K562 (cell line): ENCODE data around the gene PPIP5K2. TPM values are rescaled to one million over a fixed set of nuclear protein-coding genes. Genes with fewer than 3 reads are reported as not detected.

Experiments
- ATAC-seq: fragments of 200-7000 bp; cut with Tn5 transposase; 3 replicates; pipeline ENCODE4 v1.9.1; 2020; ENCODE audit warnings: moderate library complexity
- BruUV-seq: library from RNA; stranded (reverse); fragments of 400-500 nt; replicated peaks from 2 replicates; lab custom pipeline; 2021; lab: Mats Ljungman, UMichigan
- CTCF ChIA-PET: fragments of 300-600 bp; formaldehyde crosslinking; extraction: SDS; loops from one replicate; lab custom pipeline; 2021; ENCODE audit warnings: low intra/inter-chr PET ratio; lab: Yijun Ruan, JAX
- POLR2A ChIA-PET: fragments of 300-600, 350-650 bp; sonication (Branson Sonifier 250); formaldehyde crosslinking; extraction: SDS; loops from one replicate; lab custom pipeline; 2021; ENCODE audit warnings: antibody characterized with exemption, inconsistent platforms; lab: Yijun Ruan, JAX
- DNase-seq, 4 experiments: peaks; one replicate each; pipeline versions ENCODE4 v3.0.0 to v3.0.0-alpha.2; 2011 to 2018; ENCODE audit warnings: low spot score in 3 of 4, mixed read lengths in 3 of 4; ENCODE audit errors: extremely low read depth in 1 of 4
- FAIRE-seq: peaks from 2 replicates; lab custom pipeline; 2011; peaks lifted over from hg19 to GRCh38; lab: Jason Lieb, UNC
- H2AFZ ChIP-seq: 2 replicates; pipeline ENCODE4 v1.6.0; 2011; ENCODE audit warnings: low read depth, low read length, control low read depth, inconsistent platforms
- H3K27ac ChIP-seq: fragments of 200-600 bp; 3 replicates; pipeline ENCODE4 v1.8.0; 2011; ENCODE audit warnings: low read depth, mild to moderate bottlenecking, control low read depth, inconsistent platforms, low read length, moderate library complexity, mixed read lengths; ENCODE audit errors: extremely low read depth
- H3K27me3 ChIP-seq, 2 experiments: fragments of 300-600 bp in 1 of 2; 2 replicates in 1 of 2; 3 replicates in 1 of 2; pipeline versions ENCODE4 v1.6.0 to v1.8.0; 2011; ENCODE audit warnings: inconsistent platforms in 2 of 2, low read length in 2 of 2, mild to moderate bottlenecking in 1 of 2, mixed read lengths in 1 of 2, moderate library complexity in 1 of 2; ENCODE audit not compliant: control insufficient read depth in 2 of 2, insufficient read depth in 2 of 2
- H3K36me3 ChIP-seq: fragments of 300-600 bp; 3 replicates; pipeline ENCODE4 v1.8.0; 2011; ENCODE audit warnings: mild to moderate bottlenecking, low read length, inconsistent platforms; ENCODE audit not compliant: control insufficient read depth, insufficient read depth
- H3K4me1 ChIP-seq, 2 experiments: fragments of 200-600 bp in 1 of 2; replicated peaks in 1 of 2; 2 replicates in 1 of 2; 3 replicates in 1 of 2; pipeline versions ENCODE4 v1.5.1 to v1.8.0; 2011; ENCODE audit warnings: inconsistent platforms in 2 of 2, low read length in 2 of 2, mild to moderate bottlenecking in 1 of 2, mixed read lengths in 1 of 2, moderate library complexity in 1 of 2; ENCODE audit not compliant: control insufficient read depth in 2 of 2, insufficient read depth in 2 of 2
- H3K4me2 ChIP-seq: 2 replicates; pipeline ENCODE4 v1.6.1; 2011; ENCODE audit warnings: low read length, control low read depth, inconsistent platforms, mixed read lengths; ENCODE audit not compliant: insufficient read depth
- H3K4me3 ChIP-seq: fragments of 200-600 bp; sonication (generic), shearing (Covaris generic); 2 replicates; pipeline ENCODE4 v1.5.1; 2016; ENCODE audit warnings: control low read depth, inconsistent platforms
- H3K79me2 ChIP-seq: fragments of 200-600 bp; 3 replicates; pipeline ENCODE4 v1.8.0; 2011; ENCODE audit warnings: low read length, inconsistent platforms; ENCODE audit not compliant: control insufficient read depth, insufficient read depth
- H3K9ac ChIP-seq, 2 experiments: 2 replicates each; pipeline versions ENCODE4 v1.6.0 to v1.6.1; 2011; ENCODE audit warnings: low read depth in 2 of 2, low read length in 2 of 2, control low read depth in 1 of 2, inconsistent platforms in 1 of 2, mild to moderate bottlenecking in 1 of 2, mixed read lengths in 1 of 2; ENCODE audit not compliant: insufficient read depth in 1 of 2
- H3K9me1 ChIP-seq: one replicate; pipeline ENCODE4 v1.6.0; 2011; ENCODE audit warnings: inconsistent platforms, mild to moderate bottlenecking, low read length, moderate library complexity; ENCODE audit not compliant: control insufficient read depth, insufficient read depth
- H3K9me3 ChIP-seq: replicated peaks from 2 replicates; pipeline ENCODE4 v1.5.1; 2011; ENCODE audit warnings: low read depth, low read length, inconsistent platforms; ENCODE audit not compliant: control insufficient read depth, insufficient read depth
- H4K20me1 ChIP-seq: replicated peaks from 2 replicates; pipeline ENCODE4 v1.6.1; 2011; ENCODE audit warnings: low read length, inconsistent platforms, mixed read lengths; ENCODE audit not compliant: control insufficient read depth, insufficient read depth
- ATF4 ChIP-seq: fragments of 450-650 bp; formaldehyde crosslinking; IDR thresholded peaks from 2 replicates; pipeline ENCODE4 v1.4.0; 2022; ENCODE audit warnings: mild to moderate bottlenecking, moderate library complexity
- CHAMP1 ChIP-seq: fragments of 450-650 bp; IDR thresholded peaks from 2 replicates; pipeline ENCODE4 v1.6.1; 2016; ENCODE audit warnings: mild to moderate bottlenecking
- EP300 ChIP-seq: IDR thresholded peaks from 2 replicates; pipeline ENCODE4 v1.6.1; 2012; ENCODE audit warnings: low read length, improper control_type of control experiment
- HDAC8 ChIP-seq: fragments of 450-650 bp; IDR thresholded peaks from 2 replicates; pipeline ENCODE4 v1.6.1; 2016; ENCODE audit warnings: mild to moderate bottlenecking, missing genetic modification characterization, moderate library complexity, missing compliant biosample characterization
- HLTF ChIP-seq: fragments of 450-650 bp; IDR thresholded peaks from 2 replicates; pipeline ENCODE4 v1.6.1; 2016
- MIER1 ChIP-seq: fragments of 450-650 bp; IDR thresholded peaks from 2 replicates; pipeline ENCODE4 v1.6.1; 2016; ENCODE audit warnings: antibody characterized with exemption, mild to moderate bottlenecking, low read depth
- RBBP5 ChIP-seq: fragments of 200-600 bp; sonication (generic); IDR thresholded peaks from 2 replicates; pipeline ENCODE4 v1.6.1; 2012; ENCODE audit warnings: borderline replicate concordance, mild to moderate bottlenecking, low read length, control low read depth, inconsistent platforms; ENCODE audit not compliant: insufficient read depth, poor library complexity, severe bottlenecking
- RBM22 ChIP-seq: fragments of 200-400 bp; formaldehyde crosslinking; IDR thresholded peaks from 2 replicates; pipeline ENCODE4 v1.6.1; 2018; ENCODE audit warnings: low read length, low read depth; ENCODE audit not compliant: poor library complexity, severe bottlenecking
- TARDBP ChIP-seq: fragments of 450-650 bp; IDR thresholded peaks from 2 replicates; pipeline ENCODE4 v1.6.1; 2016
- ZBTB9 ChIP-seq: fragments of 450-650 bp; formaldehyde crosslinking; IDR thresholded peaks from 2 replicates; pipeline ENCODE4 v1.4.0; 2020; ENCODE audit warnings: mild to moderate bottlenecking, moderate library complexity
- ZNF79 ChIP-seq: fragments of 250-450 bp; sonication (Bioruptor Pico); IDR thresholded peaks from 2 replicates; pipeline ENCODE4 v1.4.0; 2020; ENCODE audit warnings: low read depth, mild to moderate bottlenecking, moderate library complexity
- WGBS: fragments of 100-300 bp; shearing (Covaris generic); methylation state at CpG from one replicate; pipeline ENCODE4 v1.1.6; 2016; ENCODE audit warnings: low coverage, mixed read lengths; ENCODE audit not compliant: insufficient coverage; ENCODE audit errors: missing lambda C conversion rate; 5-methylcytosine and 5-hydroxymethylcytosine counted together
- in situ Hi-C: fragments of 300-500 bp; cut with MboI; formaldehyde crosslinking; loops from 4 replicates; pipeline ENCODE4 v1.15.0; 2018; ENCODE audit warnings: inconsistent platforms, mixed read lengths
- intact Hi-C: fragments of 100-400 bp; cut with micrococcal nuclease; formaldehyde crosslinking; loops from 2 replicates; pipeline ENCODE4 v1.14.2; 2022
- polyA plus RNA-seq, 8 experiments: library from polyadenylated mRNA; depleted of rRNA in 4 of 8; stranded (reverse) in 5 of 8; unstranded in 3 of 8; fragments of >200 nt; fragmentation: Nextera tagmentation in 2 of 8; fragmentation: Illumina TruSeq in 1 of 8; extraction: Ambion mirVana in 2 of 8; extraction: Trizol in 1 of 8; gene quantifications; 2 replicates each; pipeline versions ENCODE4 v1.2.1 to v1.2.3, GENCODE V29; 2011 to 2014; ENCODE audit warnings: inconsistent platforms in 1 of 8, missing spikeins in 1 of 8
- total RNA-seq, 7 experiments: library from RNA; depleted of rRNA in 6 of 7; stranded (reverse); fragments of >200 nt in 6 of 7; fragmentation: Illumina TruSeq in 2 of 7; extraction: Trizol in 2 of 7; gene quantifications; 2 replicates each; pipeline versions ENCODE4 v1.2.1 to v1.2.3, GENCODE V29; 2011 to 2021; ENCODE audit warnings: low replicate concordance in 1 of 7

PPIP5K2 gene
- total and polyA plus RNA-seq, 9 of the 15 experiments (the other 6 are each of a cell fraction or from before 2014, with no cell fraction given): 39.4 to 150 (median 99.1) TPM

- Histone ChIP-seq H3K79me2 (no peaks in the 10 kb centered on the region), H3K9me3 (no peaks in the 10 kb centered on the region; the same call in 1 of the 2 replicates), H4K20me1 (no peaks in the 10 kb centered on the region), H2AFZ (no peak overlapping the region), H3K9me1 (no peaks in the 10 kb centered on the region), H3K9ac (no peak overlapping the region), H3K4me2 (no peak overlapping the region), H3K36me3 (0 out of 3 replicates have a peak, but pooled peaks cover 2% of the 10 kb centered on the region), H3K4me1 (no peaks in the 10 kb centered on the region), H3K27ac (no peak overlapping the region), H3K27me3 (no peaks in the 10 kb centered on the region), H3K4me3 (no peak overlapping the region)
- ATAC-seq (no peak), FAIRE-seq (no peak), DNase-seq (no peak)
- ChIA-PET CTCF (no interaction called here), POLR2A (no interaction called here)
- no peak for TF ChIP-seq ZBTB9
- TF ChIP-seq HDAC8 (tag): no peak
- TF ChIP-seq ZNF79 (CRISPR knock-in tag): no peak
- no peak for TF ChIP-seq CHAMP1
- no peak for TF ChIP-seq MIER1
- TF ChIP-seq HLTF: no peak
- TF ChIP-seq RBM22: no peak
- no peak for TF ChIP-seq ATF4 (CRISPR knock-in tag)
- TF ChIP-seq RBBP5: no peak
- no peak for TF ChIP-seq TARDBP
- no peak for TF ChIP-seq EP300
- in situ Hi-C loops: no loop called here
- 55% methylated on average over 1 of the region's 1 CpG for WGBS
- no TSS peak for BruUV-seq
- intact Hi-C loops: no loop called here
Observed at GRCh38 chr5:103086547-103086946, 33.6 kb upstream of the PPIP5K2 start.
